ENCODE results near the gene EYS. TPM values are rescaled to one million over a fixed set of nuclear protein-coding genes. Genes with fewer than 3 reads are reported as not detected.
A peak's percentile ranks its signal among the peaks of the same experiment; 100 is the strongest.

The EYS gene
- polyA plus RNA-seq, 1 of the 3 experiments (the other 2 are of a cell fraction): 0.05 TPM

DNA sequence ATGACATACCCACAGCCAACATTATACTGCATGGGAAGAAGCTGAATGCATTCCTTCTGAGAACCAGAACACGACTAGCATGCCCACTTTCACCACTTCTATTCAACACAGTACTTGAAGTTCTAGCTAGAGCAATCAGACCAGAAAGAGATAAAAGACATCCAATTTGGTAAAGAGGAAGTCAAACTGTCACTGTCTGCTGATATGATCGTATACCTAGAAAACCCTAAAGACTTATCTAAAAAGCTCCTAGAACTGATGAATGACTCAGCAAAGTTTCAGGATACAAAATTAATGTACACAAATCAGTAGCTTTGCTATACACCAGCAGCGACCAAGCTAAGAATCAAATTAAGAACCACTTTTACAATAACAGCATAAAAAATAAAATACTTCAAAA is 60.5 kb downstream of the EYS start (continued):
- TF ChIP-seq, protein P1, sequence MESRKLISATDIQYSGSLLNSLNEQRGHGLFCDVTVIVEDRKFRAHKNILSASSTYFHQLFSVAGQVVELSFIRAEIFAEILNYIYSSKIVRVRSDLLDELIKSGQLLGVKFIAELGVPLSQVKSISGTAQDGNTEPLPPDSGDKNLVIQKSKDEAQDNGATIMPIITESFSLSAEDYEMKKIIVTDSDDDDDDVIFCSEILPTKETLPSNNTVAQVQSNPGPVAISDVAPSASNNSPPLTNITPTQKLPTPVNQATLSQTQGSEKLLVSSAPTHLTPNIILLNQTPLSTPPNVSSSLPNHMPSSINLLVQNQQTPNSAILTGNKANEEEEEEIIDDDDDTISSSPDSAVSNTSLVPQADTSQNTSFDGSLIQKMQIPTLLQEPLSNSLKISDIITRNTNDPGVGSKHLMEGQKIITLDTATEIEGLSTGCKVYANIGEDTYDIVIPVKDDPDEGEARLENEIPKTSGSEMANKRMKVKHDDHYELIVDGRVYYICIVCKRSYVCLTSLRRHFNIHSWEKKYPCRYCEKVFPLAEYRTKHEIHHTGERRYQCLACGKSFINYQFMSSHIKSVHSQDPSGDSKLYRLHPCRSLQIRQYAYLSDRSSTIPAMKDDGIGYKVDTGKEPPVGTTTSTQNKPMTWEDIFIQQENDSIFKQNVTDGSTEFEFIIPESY (IDR thresholded peaks at IDR 0.05; ENCODE audit: borderline replicate concordance, low read depth): no peak
- no peak for TF ChIP-seq RAD21 (IDR thresholded peaks at IDR 0.05; ENCODE audit: low read length)

DNA sequence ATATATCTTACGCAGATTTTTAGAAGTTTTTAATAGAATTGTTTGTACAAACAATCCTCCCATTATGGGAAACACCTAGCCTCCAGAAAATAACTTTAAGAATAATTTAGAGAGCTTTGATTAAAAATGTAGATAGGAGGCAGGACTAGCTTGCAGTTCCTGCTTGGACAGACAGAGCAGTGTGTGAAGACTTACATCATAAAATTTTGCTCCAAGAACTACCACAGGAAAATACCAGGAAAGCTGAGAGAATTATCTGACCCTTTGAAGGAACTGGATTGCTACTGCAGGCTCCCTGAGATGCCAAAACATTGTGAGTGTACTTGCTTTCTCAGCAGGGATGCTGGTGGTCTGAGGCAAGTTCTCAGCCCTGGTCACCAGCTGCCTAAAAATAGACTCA is 64.2 kb downstream of the EYS start:
- Histone ChIP-seq H3K4me1 (ENCODE audit: control insufficient read depth in 1 of 2, insufficient read depth in 2 of 2, low read depth in 1 of 2, low read length in 1 of 2) (no peaks in the 10 kb centered on the region), H3K36me3 (replicated peaks in 1 of 2; ENCODE audit: control insufficient read depth in 1 of 2, insufficient read depth in 2 of 2, low read length in 1 of 2) (no peaks in the 10 kb centered on the region), H3K4me3 (ENCODE audit: low read depth in 2 of 2, low read length in 1 of 2) (no peak overlapping the region), H4K20me1 (ENCODE audit: insufficient read depth) (no peaks in the 10 kb centered on the region), H3K9me2 (no peaks in the 10 kb centered on the region), H3K9ac (no peak overlapping the region), H2AFZ (ENCODE audit: low read depth) (no peak overlapping the region), H3F3A (replicated peaks; ENCODE audit: insufficient read depth) (no peaks in the 10 kb centered on the region), H3K9me3 (no peaks in the 10 kb centered on the region), H3K27me3 (ENCODE audit: insufficient read depth) (no peaks in the 10 kb centered on the region), H3K4me2 (no peak overlapping the region), H3K27ac (ENCODE audit: low read depth in 2 of 2, low read length in 1 of 2) (no peak overlapping the region), H3K79me2 (ENCODE audit: insufficient read depth) (no peaks in the 10 kb centered on the region)
- ChIA-PET POLR2A (no interaction called here), CTCF (no interaction called here)
- 53% methylated on average over 1 of the region's 1 CpG for WGBS (ENCODE audit: low lambda C conversion rate)
- TF ChIP-seq, protein P2, sequence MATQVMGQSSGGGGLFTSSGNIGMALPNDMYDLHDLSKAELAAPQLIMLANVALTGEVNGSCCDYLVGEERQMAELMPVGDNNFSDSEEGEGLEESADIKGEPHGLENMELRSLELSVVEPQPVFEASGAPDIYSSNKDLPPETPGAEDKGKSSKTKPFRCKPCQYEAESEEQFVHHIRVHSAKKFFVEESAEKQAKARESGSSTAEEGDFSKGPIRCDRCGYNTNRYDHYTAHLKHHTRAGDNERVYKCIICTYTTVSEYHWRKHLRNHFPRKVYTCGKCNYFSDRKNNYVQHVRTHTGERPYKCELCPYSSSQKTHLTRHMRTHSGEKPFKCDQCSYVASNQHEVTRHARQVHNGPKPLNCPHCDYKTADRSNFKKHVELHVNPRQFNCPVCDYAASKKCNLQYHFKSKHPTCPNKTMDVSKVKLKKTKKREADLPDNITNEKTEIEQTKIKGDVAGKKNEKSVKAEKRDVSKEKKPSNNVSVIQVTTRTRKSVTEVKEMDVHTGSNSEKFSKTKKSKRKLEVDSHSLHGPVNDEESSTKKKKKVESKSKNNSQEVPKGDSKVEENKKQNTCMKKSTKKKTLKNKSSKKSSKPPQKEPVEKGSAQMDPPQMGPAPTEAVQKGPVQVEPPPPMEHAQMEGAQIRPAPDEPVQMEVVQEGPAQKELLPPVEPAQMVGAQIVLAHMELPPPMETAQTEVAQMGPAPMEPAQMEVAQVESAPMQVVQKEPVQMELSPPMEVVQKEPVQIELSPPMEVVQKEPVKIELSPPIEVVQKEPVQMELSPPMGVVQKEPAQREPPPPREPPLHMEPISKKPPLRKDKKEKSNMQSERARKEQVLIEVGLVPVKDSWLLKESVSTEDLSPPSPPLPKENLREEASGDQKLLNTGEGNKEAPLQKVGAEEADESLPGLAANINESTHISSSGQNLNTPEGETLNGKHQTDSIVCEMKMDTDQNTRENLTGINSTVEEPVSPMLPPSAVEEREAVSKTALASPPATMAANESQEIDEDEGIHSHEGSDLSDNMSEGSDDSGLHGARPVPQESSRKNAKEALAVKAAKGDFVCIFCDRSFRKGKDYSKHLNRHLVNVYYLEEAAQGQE (IDR thresholded peaks at IDR 0.05; ENCODE audit: low read depth, low read length): no peak
- no peak for TF ChIP-seq POLR2AphosphoS5 (IDR thresholded peaks at IDR 0.05; ENCODE audit: low read depth, low read length)
- TF ChIP-seq SMC3 (IDR thresholded peaks at IDR 0.05; ENCODE audit: low read depth, low read length): no peak
- no peak for TF ChIP-seq RXRA (IDR thresholded peaks at IDR 0.05; ENCODE audit: borderline replicate concordance, low read depth)
- DNase-seq: no peak

DNA sequence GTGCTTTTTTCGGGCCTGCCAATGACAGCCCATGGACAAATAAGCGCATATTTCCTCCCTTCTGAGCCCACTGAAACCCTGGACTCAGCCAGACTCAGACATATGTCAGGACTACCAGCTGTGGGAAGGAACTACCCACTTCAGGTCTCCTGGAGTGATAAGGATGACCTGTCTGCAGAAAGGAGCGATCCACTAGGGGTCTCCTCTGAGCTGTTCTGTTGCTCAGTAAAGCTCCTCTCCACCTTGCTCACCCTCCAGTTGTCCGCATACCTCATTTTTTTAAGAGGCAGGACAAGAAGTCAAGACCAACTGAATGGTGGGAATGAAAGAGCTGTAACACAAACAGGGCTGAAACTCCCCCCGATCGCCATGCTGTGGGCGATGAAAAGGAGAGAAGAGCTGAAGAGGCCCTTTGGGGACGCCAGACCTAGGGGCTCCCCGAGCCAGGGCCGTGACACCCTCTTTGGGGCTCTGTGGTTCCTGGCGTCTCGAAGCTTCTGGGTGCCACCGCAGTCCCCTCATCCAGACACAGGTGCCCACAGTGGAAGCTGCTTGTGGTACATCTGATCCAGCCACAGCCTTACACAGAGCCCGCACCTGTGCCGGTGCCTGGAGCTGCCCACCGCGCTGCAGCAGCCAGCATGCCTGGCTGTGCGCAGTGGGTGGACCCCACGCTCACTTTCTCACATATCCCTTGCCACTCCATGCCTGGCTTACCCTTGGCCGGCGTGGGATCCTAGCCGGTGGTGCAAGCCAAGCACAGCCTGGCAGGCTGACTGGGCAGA is 68.8 kb downstream of the EYS start:
- no peaks in the 10 kb centered on the region for H3K27me3 ChIP-seq (ENCODE audit: insufficient read depth)
- DNase-seq: peak; percentile 23

More for the DNA sequence above, 68.8 kb downstream of the EYS start:
- CTCF ChIA-PET: interaction anchor here (0.6 to 1.4 kb wide), 6 partner anchors 10 to 1290 kb away, joined by 3 to 5 read pairs (median 3); no protein-coding TSS in a partner anchor
- H3K9ac ChIP-seq: no peak overlapping the region
- no peak overlapping the region for H3K27ac ChIP-seq (ENCODE audit: low read depth in 2 of 2, low read length in 1 of 2)
- H2AFZ ChIP-seq (ENCODE audit: low read depth): no peak overlapping the region
- H3K4me2 ChIP-seq: no peak overlapping the region
- H4K20me1 ChIP-seq (ENCODE audit: insufficient read depth): no peaks in the 10 kb centered on the region
- no peak overlapping the region for H3K4me3 ChIP-seq (ENCODE audit: low read depth in 2 of 2, low read length in 1 of 2)
- H3K4me1 ChIP-seq (ENCODE audit: control insufficient read depth in 1 of 2, insufficient read depth in 2 of 2, low read depth in 1 of 2, low read length in 1 of 2): no peaks in the 10 kb centered on the region
- WGBS (ENCODE audit: low lambda C conversion rate): 78% methylated on average over 16 of the region's 22 CpGs
- POLR2A ChIA-PET: no interaction called here
- H3F3A ChIP-seq (replicated peaks; ENCODE audit: insufficient read depth): no peaks in the 10 kb centered on the region
- H3K9me3 ChIP-seq: no peaks in the 10 kb centered on the region
- no peaks in the 10 kb centered on the region for H3K9me2 ChIP-seq
- no peaks in the 10 kb centered on the region for H3K36me3 ChIP-seq (replicated peaks in 1 of 2; ENCODE audit: control insufficient read depth in 1 of 2, insufficient read depth in 2 of 2, low read length in 1 of 2)
- no peaks in the 10 kb centered on the region for H3K79me2 ChIP-seq (ENCODE audit: insufficient read depth)
- TF ChIP-seq, protein P3, sequence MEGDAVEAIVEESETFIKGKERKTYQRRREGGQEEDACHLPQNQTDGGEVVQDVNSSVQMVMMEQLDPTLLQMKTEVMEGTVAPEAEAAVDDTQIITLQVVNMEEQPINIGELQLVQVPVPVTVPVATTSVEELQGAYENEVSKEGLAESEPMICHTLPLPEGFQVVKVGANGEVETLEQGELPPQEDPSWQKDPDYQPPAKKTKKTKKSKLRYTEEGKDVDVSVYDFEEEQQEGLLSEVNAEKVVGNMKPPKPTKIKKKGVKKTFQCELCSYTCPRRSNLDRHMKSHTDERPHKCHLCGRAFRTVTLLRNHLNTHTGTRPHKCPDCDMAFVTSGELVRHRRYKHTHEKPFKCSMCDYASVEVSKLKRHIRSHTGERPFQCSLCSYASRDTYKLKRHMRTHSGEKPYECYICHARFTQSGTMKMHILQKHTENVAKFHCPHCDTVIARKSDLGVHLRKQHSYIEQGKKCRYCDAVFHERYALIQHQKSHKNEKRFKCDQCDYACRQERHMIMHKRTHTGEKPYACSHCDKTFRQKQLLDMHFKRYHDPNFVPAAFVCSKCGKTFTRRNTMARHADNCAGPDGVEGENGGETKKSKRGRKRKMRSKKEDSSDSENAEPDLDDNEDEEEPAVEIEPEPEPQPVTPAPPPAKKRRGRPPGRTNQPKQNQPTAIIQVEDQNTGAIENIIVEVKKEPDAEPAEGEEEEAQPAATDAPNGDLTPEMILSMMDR (IDR thresholded peaks at IDR 0.05): peak; percentile 37
- TF ChIP-seq SIN3A (IDR thresholded peaks at IDR 0.05; ENCODE audit: borderline replicate concordance, low read depth, low read length): no peak
- TF ChIP-seq, protein P1 (IDR thresholded peaks at IDR 0.05; ENCODE audit: borderline replicate concordance, low read depth): no peak
- TF ChIP-seq, protein P4, sequence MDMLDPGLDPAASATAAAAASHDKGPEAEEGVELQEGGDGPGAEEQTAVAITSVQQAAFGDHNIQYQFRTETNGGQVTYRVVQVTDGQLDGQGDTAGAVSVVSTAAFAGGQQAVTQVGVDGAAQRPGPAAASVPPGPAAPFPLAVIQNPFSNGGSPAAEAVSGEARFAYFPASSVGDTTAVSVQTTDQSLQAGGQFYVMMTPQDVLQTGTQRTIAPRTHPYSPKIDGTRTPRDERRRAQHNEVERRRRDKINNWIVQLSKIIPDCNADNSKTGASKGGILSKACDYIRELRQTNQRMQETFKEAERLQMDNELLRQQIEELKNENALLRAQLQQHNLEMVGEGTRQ (IDR thresholded peaks at IDR 0.05; ENCODE audit: borderline replicate concordance, low read depth, low read length): no peak
- TF ChIP-seq TAF1 (IDR thresholded peaks at IDR 0.05; ENCODE audit: borderline replicate concordance, low read depth, low read length): no peak
- no peak for TF ChIP-seq EZH2phosphoT487 (IDR thresholded peaks at IDR 0.05; ENCODE audit: borderline replicate concordance, low read depth)
- TF ChIP-seq RAD21 (IDR thresholded peaks at IDR 0.05; ENCODE audit: low read length): peak; percentile 64
- peak; percentile 30; the same call in 1 of the 2 replicates for TF ChIP-seq SMC3 (IDR thresholded peaks at IDR 0.05; ENCODE audit: low read depth, low read length)

Data from SK-N-SH (cell line).